Cardiac septum (tissue), 1 donor: ENCODE measurements around the gene DDX10. TPM values are rescaled to one million over a fixed set of nuclear protein-coding genes. Genes with fewer than 3 reads are reported as not detected.

ENCODE experiments used
- DNase-seq: peaks from one replicate; pipeline ENCODE4 v3.0.0-alpha.2; 2020; ENCODE audit warnings: low spot score
- intact Hi-C: fragments of 100-400 bp; cut with DNase I; formaldehyde crosslinking; loops from one replicate; pipeline ENCODE4 v1.14.0; 2022
- total RNA-seq: library from RNA; stranded (reverse); fragmentation: NEBNext Ultra II Directional; extraction: Animal tissue kit (Norgen Biotek cat#: 25700); gene quantifications from one replicate; pipeline ENCODE4 v1.2.1, GENCODE V29; 2021
- donor health status: DM: no; HTN: no; CAD: no.

The DDX10 gene
- total RNA-seq, 1 donor from 2014 or later = 11.5 TPM

DNA sequence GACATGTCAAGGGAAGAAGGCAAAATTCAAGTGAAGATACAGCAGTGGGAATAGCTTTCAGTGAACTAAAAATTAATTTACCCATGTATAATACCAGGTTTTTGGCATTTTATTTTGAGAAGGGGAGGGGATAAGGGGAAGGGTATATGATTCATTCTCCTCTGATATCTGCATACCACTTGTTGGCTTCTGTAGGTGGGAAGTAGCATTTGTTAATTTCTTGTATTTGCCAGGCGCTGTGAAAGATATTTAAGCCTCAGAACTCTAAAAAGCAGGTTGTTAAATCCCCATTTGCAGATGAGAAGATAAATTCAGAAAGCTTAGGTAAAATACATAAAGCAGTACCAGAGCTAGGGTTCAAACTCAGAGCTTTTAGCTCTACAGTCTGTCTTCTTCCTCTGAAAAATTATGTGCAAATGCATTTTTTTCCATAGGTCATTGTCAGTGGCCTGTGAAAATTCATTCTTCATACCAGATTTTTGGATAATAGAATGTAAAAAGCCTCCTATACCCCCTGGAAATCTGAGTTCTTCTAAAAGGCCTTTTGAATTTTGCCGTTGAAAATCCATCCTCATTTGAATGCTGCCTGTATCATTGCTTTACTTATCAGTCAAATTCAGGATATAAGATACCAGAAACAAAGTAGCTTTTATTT, 221.3 kb downstream of the DDX10 start:
- intact Hi-C loops = no loop called here
- no peak for DNase-seq

DNA sequence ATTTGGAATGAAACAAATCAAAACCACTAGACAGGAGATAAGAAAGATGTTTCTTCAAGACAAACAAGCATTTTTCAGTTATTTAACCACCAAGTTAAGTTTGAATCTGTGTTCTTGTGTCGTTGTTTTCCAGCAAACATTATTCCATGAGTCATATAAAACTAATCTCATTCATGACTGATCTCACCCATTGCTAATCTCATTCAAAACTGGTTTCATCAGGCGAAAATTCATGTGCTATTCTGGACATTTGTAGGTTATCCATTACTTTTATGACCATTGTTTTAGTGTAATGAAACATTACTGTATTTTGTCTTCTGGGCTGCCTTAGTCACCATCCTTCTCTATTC, 221.8 kb downstream of the DDX10 start:
- intact Hi-C loops = no loop called here
- DNase-seq = no peak

DNA sequence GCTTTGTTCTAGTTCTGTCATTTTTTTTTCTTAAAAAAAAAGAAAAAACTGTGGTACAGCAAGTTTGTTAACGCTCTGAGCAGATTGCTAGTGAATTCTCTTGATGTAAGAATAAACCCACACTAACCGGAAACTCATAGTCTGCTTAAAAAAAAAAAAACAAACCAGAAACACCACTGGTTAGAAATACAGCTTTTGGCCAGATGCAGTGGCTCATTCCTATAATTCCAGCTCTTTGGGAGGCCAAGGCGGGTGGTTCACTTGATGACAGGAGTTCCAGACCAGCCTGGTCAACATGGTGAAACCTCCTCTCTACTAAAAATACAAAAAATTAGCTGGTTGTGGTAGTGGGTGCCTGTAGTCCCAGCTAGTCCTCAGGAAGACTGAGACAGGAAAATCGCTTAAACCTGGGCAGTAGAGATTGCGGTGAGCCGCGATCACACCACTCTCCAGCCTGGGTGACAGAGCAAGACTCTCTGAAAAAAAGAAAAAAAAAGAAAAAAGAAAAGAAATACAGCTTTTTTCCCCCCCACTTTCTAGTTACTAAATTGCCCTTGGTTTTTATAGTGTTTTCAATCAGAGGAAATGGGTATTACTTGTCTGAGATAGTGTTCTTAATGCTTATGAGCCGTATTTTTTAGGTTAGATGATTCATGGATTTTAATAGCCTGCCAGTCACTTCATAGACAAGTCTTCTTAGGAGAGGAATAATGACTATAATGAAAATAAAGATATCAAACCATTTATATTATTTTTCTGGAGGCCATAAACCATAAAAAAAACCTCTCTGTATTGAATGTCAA, 222.8 kb downstream of the DDX10 start:
- DNase-seq = no peak
- intact Hi-C loops = no loop called here

DNA sequence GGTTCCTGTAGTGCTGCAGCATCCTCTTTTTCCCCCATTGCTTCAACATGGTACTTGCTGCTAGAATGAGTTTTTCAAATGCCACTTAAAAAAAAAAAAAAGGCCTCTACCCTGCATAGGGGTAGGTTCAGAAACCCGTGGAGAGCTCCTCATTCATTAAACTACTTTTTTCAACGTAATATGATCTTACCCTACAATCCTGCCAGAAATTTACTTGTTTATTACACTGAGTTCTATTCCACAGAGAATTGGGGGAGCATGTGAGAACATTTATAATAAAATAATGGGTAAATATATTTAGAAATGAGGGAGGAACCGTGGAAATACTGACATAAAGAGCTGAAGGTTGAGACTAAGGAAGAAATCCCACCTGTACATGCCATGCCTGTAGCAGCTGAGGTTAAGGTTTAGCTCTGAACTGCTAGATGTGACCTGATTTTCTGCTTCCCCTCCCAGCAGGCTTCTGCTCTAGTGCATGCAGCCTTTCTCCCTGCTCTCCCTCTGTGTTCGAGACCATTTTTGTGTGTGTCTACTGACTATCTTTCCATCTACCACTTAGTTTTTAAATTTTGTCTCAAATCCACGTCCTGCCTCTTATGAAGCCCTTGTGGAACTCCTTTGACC, 225.7 kb downstream of the DDX10 start:
- DNase-seq = no peak
- intact Hi-C loops = no loop called here

DNA sequence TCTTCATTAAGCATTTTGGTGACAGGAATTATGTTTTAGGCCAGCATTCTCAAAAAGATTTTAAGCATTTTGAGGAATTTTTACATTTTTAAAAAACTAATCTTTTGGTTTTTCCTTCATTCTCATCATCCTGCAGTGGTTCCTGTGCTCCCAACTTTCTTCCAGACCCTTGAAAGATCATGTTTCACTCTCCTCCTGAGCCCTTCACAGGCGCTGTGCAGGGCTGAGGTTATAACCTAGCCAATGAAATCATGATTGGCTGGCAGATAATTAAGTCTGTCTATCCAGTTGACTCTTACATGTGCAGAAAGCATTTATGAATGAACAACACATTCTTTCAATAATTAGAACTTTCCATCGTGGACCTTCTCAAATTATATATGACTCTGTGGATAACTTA, 226.3 kb downstream of the DDX10 start:
- intact Hi-C loops = no loop called here
- DNase-seq = no peak

GRCh38 chr11:108891909-108892511, 227.1 kb downstream of the DDX10 start:
- no peak for DNase-seq
- intact Hi-C loops = no loop called here

- intact Hi-C loops = no loop called here
- DNase-seq = no peak
Observed at GRCh38 chr11:108895579-108896480, 231.0 kb downstream of the DDX10 start.

DNA sequence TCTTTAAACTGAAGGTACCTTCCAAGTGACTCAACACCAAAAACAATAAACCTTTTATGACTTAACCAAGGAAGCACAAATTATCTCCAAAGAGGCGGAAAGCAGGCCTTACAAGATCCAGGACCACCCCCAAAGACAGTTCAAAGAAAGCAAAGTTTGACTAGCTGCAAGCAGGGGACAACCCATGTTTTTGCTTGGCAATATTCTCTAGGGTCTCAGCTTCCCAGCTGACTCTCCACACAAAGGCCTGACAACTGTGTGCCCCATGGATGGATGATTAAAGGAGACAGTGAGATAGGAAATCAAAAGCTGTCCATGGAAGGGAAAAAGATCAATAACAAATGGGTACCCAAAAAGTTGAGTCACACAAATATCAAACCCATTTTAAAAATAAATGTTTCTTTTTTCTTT, 232.2 kb downstream of the DDX10 start:
- no peak for DNase-seq
- intact Hi-C loops = no loop called here

- DNase-seq = no peak
- intact Hi-C loops = no loop called here
Observed at GRCh38 chr11:108897916-108898315, 233.0 kb downstream of the DDX10 start.

DNA sequence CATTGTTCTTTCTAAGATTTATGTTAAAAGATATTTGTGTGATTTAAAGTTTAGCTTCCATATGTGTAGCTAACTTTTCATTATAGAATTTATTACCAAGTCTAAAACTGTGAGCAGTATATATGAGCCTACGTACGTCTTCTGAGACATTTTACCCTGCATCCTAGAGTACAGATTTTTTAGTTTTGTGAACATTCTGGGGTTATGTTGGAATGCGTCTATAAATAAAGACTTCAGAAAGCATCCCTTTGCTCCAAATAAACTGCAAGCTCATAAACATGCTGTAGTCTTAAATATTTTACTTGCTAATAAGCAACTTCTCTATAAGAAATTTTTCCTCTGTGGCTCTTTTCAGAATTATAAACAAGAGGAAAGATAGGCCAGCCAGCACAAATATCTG, 236.5 kb downstream of the DDX10 start:
- no peak for DNase-seq
- intact Hi-C loops = no loop called here

- DNase-seq = no peak
- intact Hi-C loops = no loop called here
Observed at GRCh38 chr11:108902027-108902469, 237.2 kb downstream of the DDX10 start.

- no peak for DNase-seq
- intact Hi-C loops = no loop called here
Observed at GRCh38 chr11:108904480-108904879, 239.6 kb downstream of the DDX10 start.

- no peak for DNase-seq
- intact Hi-C loops = no loop called here
Observed at GRCh38 chr11:108906329-108906728, 241.5 kb downstream of the DDX10 start.

DNA sequence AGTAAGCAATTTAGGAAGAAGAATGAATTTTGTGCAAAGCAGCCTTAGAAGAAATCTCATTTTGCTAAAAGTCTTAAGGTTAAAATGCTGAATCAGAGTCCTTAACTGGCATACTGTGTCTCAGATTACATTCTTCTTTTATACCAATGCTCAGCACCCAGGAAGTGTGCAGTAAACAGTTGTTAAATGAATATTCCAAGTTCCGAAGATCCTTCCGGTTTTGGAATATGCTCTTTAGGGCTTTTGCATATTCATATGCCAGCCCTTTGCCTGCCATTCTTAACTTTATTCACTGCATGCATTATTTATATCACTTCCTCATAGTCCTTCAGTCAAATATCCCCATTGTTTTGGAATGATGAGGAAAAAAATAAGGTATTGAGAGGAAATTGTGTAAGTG, 242.0 kb downstream of the DDX10 start:
- intact Hi-C loops = no loop called here
- DNase-seq = no peak

DNA sequence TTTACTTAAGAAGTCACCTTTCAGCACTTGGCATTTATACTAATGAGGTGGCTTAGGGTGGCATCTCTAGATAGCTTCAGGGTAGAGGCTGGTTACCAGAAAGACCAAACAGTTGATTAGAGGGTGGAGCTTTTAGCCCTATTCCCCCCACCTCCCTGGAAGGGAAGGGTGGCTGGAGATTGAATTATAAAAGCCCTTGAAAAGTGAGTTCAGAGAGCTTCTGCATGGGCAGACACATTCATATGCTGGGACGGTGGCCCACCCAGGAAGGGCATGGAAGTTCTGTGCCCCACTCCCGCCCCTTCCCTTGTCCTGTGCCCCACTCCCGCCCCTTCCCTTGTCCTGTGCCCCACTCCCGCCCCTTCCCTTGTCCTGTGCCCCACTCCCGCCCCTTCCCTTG, 244.2 kb downstream of the DDX10 start:
- intact Hi-C loops = no loop called here
- no peak for DNase-seq

- intact Hi-C loops = no loop called here
- DNase-seq = no peak
Observed at GRCh38 chr11:108909921-108910320, 245.1 kb downstream of the DDX10 start.

- intact Hi-C loops = no loop called here
Observed at GRCh38 chr11:108912581-108912980, 247.7 kb downstream of the DDX10 start.

DNA sequence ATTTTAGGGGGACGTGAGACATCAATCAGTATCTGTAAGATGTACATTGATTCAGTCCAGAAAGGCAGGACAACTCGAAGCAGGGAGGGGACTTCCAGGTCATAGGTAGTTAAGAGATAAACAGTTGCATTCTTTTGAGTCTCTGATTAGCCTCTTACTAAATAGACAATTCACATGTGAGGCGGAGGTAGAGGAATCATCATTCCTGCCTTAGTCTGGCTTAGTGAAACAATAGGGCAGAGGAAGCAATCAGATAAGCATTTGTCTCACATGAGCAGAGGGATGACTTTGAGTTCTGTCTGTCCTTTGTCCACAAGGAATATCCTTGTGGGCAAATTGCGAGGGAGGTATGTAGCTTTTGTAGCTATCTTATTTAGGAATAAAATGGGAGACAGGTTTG, 248.3 kb downstream of the DDX10 start:
- DNase-seq = no peak
- intact Hi-C loops = no loop called here

More at GRCh38 chr11:108912581-108912980, 247.7 kb downstream of the DDX10 start:
- no peak for DNase-seq

DNA sequence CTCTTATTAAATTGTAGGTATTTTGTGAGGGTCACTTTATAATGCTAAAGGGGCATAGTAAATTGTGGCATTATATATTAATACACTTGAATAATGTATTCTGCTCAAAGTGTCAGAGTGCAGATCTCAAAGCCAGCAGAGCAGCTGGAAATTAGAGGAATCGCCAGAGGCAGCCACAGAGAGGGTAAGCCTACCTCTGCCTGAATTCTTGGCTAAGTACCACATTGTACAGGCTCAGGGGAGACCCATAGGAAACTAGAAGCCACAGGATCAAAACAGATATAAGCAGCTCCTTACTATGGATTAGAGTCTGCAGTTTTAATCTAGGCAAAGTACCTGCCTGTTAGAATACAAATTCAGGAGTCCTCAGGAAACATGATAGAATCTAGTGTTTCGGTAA, 249.3 kb downstream of the DDX10 start:
- no peak for DNase-seq
- intact Hi-C loops = no loop called here

GRCh38 chr11:108914981-108915380, 250.1 kb downstream of the DDX10 start:
- intact Hi-C loops = no loop called here

More at GRCh38 chr11:108914981-108915380, 250.1 kb downstream of the DDX10 start:
- DNase-seq = no peak
